HepG2 (cell line): ENCODE results near the gene NRBF2. TPM values are rescaled to one million over a fixed set of nuclear protein-coding genes. Genes with fewer than 3 reads are reported as not detected.

Experiments
- ATAC-seq: fragments of 200-7000 bp; cut with Tn5 transposase; 3 replicates; pipeline ENCODE4 v1.9.1; 2020; ENCODE audit warnings: mild to moderate bottlenecking, moderate library complexity
- BruUV-seq: library from RNA; stranded (reverse); fragments of 400-500 nt; replicated peaks from 2 replicates; lab custom pipeline; 2021; lab: Mats Ljungman, UMichigan
- CTCF ChIA-PET: fragments of 300-600 bp; formaldehyde crosslinking; extraction: SDS; loops from one replicate; lab custom pipeline; 2021; ENCODE audit warnings: low total read pairs, inconsistent platforms, low intra/inter-chr PET ratio; lab: Yijun Ruan, JAX
- POLR2A ChIA-PET: fragments of 350-600 bp; sonication (Branson Sonifier 250); formaldehyde crosslinking; loops from one replicate; lab custom pipeline; 2020; ENCODE audit warnings: antibody characterized with exemption, inconsistent platforms; lab: Yijun Ruan, JAX
- DNase-seq: peaks from one replicate; pipeline ENCODE4 v3.0.0-alpha.2; 2015; ENCODE audit warnings: low spot score
- FAIRE-seq: peaks from 3 replicates; lab custom pipeline; 2011; peaks lifted over from hg19 to GRCh38; lab: Jason Lieb, UNC
- H2AFZ ChIP-seq: one replicate; pipeline ENCODE4 v1.6.1; 2011; ENCODE audit warnings: low read length, inconsistent platforms
- H3K27ac ChIP-seq: fragments of 300-600 bp; 3 replicates; pipeline ENCODE4 v1.8.0; 2011; ENCODE audit warnings: mixed run types, mild to moderate bottlenecking, mixed read lengths, low read length, inconsistent platforms; ENCODE audit not compliant: insufficient read depth; ENCODE audit errors: extremely low read length
- H3K27me3 ChIP-seq, 2 experiments: fragments of 200-600 bp in 1 of 2; 2 replicates in 1 of 2; 3 replicates in 1 of 2; pipeline versions ENCODE4 v1.6.0 to v1.8.0; 2011; ENCODE audit warnings: low read length in 2 of 2, mild to moderate bottlenecking in 2 of 2, moderate library complexity in 2 of 2, inconsistent platforms in 1 of 2; ENCODE audit not compliant: insufficient read depth in 2 of 2, control insufficient read depth in 1 of 2
- H3K36me3 ChIP-seq, 2 experiments: fragments of 200-600 bp in 1 of 2; replicated peaks in 1 of 2; 2 replicates in 1 of 2; 3 replicates in 1 of 2; pipeline versions ENCODE4 v1.5.1 to v1.8.0; 2011; ENCODE audit warnings: low read length in 2 of 2, inconsistent platforms in 1 of 2; ENCODE audit not compliant: insufficient read depth in 2 of 2, control insufficient read depth in 1 of 2
- H3K4me1 ChIP-seq: 2 replicates; pipeline ENCODE4 v1.5.1; 2012; ENCODE audit warnings: low read length, inconsistent platforms; ENCODE audit not compliant: insufficient read depth
- H3K4me2 ChIP-seq: 2 replicates; pipeline ENCODE4 v1.6.0; 2011; ENCODE audit warnings: low read depth, low read length, inconsistent platforms
- H3K4me3 ChIP-seq, 3 experiments: fragments of 200-600 bp in 1 of 3; sonication (generic), shearing (Covaris generic) in 1 of 3; replicated peaks in 1 of 3; 2 replicates each; pipeline ENCODE4 v1.5.1; 2011 to 2016; ENCODE audit warnings: low read length in 3 of 3, inconsistent platforms in 2 of 3, low read depth in 2 of 3, mild to moderate bottlenecking in 2 of 3, control low read depth in 1 of 3, mixed read lengths in 1 of 3; ENCODE audit not compliant: insufficient read depth in 1 of 3
- H3K79me2 ChIP-seq: one replicate; pipeline ENCODE4 v1.6.1; 2011; ENCODE audit warnings: low read length, inconsistent platforms; ENCODE audit not compliant: insufficient read depth
- H3K9ac ChIP-seq: 2 replicates; pipeline ENCODE4 v1.6.0; 2011; ENCODE audit warnings: mild to moderate bottlenecking, low read depth, low read length, inconsistent platforms; ENCODE audit not compliant: insufficient read depth
- H3K9me3 ChIP-seq: 2 replicates; pipeline ENCODE4 v1.5.1; 2012; ENCODE audit warnings: mild to moderate bottlenecking, low read length
- H4K20me1 ChIP-seq: 2 replicates; pipeline ENCODE4 v1.6.0; 2011; ENCODE audit warnings: inconsistent platforms, mild to moderate bottlenecking, low read length, moderate library complexity; ENCODE audit not compliant: insufficient read depth
- ARHGAP35 ChIP-seq: sonication (generic); formaldehyde crosslinking; IDR thresholded peaks from 2 replicates; pipeline ENCODE4 v1.9.0; 2022; ENCODE audit warnings: mild to moderate bottlenecking, inconsistent platforms, moderate library complexity, missing genetic modification reagents, borderline replicate concordance
- BRD4 ChIP-seq: sonication (generic); formaldehyde crosslinking; IDR thresholded peaks from 2 replicates; pipeline ENCODE4 v1.4.0; 2020; ENCODE audit warnings: missing genetic modification reagents
- CBFB ChIP-seq: sonication (generic); formaldehyde crosslinking; IDR thresholded peaks from 2 replicates; pipeline ENCODE4 v1.4.0; 2020; ENCODE audit warnings: missing genetic modification reagents
- CHD4 ChIP-seq: fragments of 200-600 bp; sonication (generic); IDR thresholded peaks from 2 replicates; pipeline ENCODE4 v1.7.0; 2017; ENCODE audit warnings: mild to moderate bottlenecking, low read length, borderline replicate concordance
- EZH2 ChIP-seq: conservative IDR thresholded peaks from 2 replicates; pipeline ENCODE4 v1.6.1; 2012; ENCODE audit warnings: mild to moderate bottlenecking, low read depth, low read length, moderate library complexity
- GPN1 ChIP-seq: sonication (generic); formaldehyde crosslinking; IDR thresholded peaks from 2 replicates; pipeline ENCODE4 v1.5.1; 2020; ENCODE audit warnings: missing genetic modification reagents, borderline replicate concordance
- MAFK ChIP-seq, 2 experiments: IDR thresholded peaks in 1 of 2; conservative IDR thresholded peaks in 1 of 2; 2 replicates each; pipeline ENCODE4 v1.6.1; 2011; ENCODE audit warnings: improper control_type of control experiment in 2 of 2, low read length in 2 of 2
- MBNL3 ChIP-seq: fragments of 250-450 bp; sonication (Bioruptor Pico); conservative IDR thresholded peaks from 2 replicates; pipeline ENCODE4 v1.8.0; 2022; ENCODE audit warnings: mild to moderate bottlenecking, inconsistent platforms
- PAF1 ChIP-seq: IDR thresholded peaks from 2 replicates; pipeline ENCODE4 v1.6.1; 2016; ENCODE audit warnings: missing genetic modification reagents, missing compliant biosample characterization
- PAX8 ChIP-seq: sonication (generic); formaldehyde crosslinking; IDR thresholded peaks from 2 replicates; pipeline ENCODE4 v1.8.0; 2022; ENCODE audit warnings: mild to moderate bottlenecking, missing genetic modification reagents, borderline replicate concordance
- RBM22 ChIP-seq: fragments of 200-400 bp; formaldehyde crosslinking; optimal IDR thresholded peaks from 2 replicates; pipeline ENCODE3; 2017; ENCODE audit warnings: mild to moderate bottlenecking, low read length, moderate library complexity
- ZNF577 ChIP-seq: sonication (generic); formaldehyde crosslinking; IDR thresholded peaks from 2 replicates; pipeline ENCODE4 v1.4.0; 2020; ENCODE audit warnings: mild to moderate bottlenecking, low read depth, missing genetic modification reagents, borderline replicate concordance
- ZSCAN30 ChIP-seq: sonication (generic); formaldehyde crosslinking; IDR thresholded peaks from 2 replicates; pipeline ENCODE4 v1.5.0; 2020; ENCODE audit warnings: mild to moderate bottlenecking, missing genetic modification reagents
- WGBS: methylation state at CpG from one replicate; pipeline ENCODE4 v1.1.6; 2017; ENCODE audit warnings: low lambda C conversion rate; 5-methylcytosine and 5-hydroxymethylcytosine counted together
- in situ Hi-C: cut with HindIII; loops from 2 replicates; pipeline ENCODE4 v1.10.0; 2017; ENCODE audit warnings: low pct_unique_long_range_greater_than_20kb; ENCODE audit not compliant: extremely low pct_ligation_motif_present
- intact Hi-C: fragments of 100-400 bp; cut with micrococcal nuclease; formaldehyde crosslinking; loops from one replicate; pipeline ENCODE4 v1.10.0; 2022; ENCODE audit not compliant: unreplicated experiment
- polyA plus RNA-seq, 8 experiments: library from polyadenylated mRNA; depleted of rRNA in 3 of 8; stranded (reverse) in 7 of 8; unstranded in 1 of 8; fragments of >200 nt; fragmentation: Illumina TruSeq in 4 of 8; extraction: Trizol in 4 of 8; gene quantifications; 2 replicates each; pipeline versions ENCODE4 v1.2.1 to v1.2.3, GENCODE V29; 2011 to 2016; ENCODE audit warnings: low read depth in 4 of 8, missing spikeins in 1 of 8, mixed read lengths in 1 of 8; ENCODE audit not compliant: insufficient read depth in 1 of 8
- total RNA-seq, 5 experiments: library from RNA; depleted of rRNA; stranded (reverse); fragments of >200 nt; fragmentation: Illumina TruSeq; extraction: Trizol; gene quantifications; 2 replicates each; pipeline ENCODE4 v1.2.3, GENCODE V29; 2016; ENCODE audit warnings: low read depth in 1 of 5
- TF ChIP-seq, protein P1 (sequence below): sonication (generic); formaldehyde crosslinking; IDR thresholded peaks from 2 replicates; pipeline ENCODE4 v1.4.0; 2020; ENCODE audit warnings: mild to moderate bottlenecking, low read depth, missing genetic modification reagents
- TF ChIP-seq, protein P2 (sequence below): IDR thresholded peaks from 2 replicates; pipeline ENCODE4 v1.6.1; 2012; ENCODE audit warnings: low read depth, low read length, improper control_type of control experiment
- TF ChIP-seq, protein P3 (sequence below): sonication (generic); formaldehyde crosslinking; IDR thresholded peaks from 2 replicates; pipeline ENCODE4 v1.8.1; 2023; ENCODE audit warnings: missing genetic modification reagents, inconsistent platforms, borderline replicate concordance

The NRBF2 gene
- total and polyA plus RNA-seq, 2 of the 13 experiments (the other 11 are each of a cell fraction or from before 2014, with no cell fraction given) = 20.0 to 28.4 TPM

DNA sequence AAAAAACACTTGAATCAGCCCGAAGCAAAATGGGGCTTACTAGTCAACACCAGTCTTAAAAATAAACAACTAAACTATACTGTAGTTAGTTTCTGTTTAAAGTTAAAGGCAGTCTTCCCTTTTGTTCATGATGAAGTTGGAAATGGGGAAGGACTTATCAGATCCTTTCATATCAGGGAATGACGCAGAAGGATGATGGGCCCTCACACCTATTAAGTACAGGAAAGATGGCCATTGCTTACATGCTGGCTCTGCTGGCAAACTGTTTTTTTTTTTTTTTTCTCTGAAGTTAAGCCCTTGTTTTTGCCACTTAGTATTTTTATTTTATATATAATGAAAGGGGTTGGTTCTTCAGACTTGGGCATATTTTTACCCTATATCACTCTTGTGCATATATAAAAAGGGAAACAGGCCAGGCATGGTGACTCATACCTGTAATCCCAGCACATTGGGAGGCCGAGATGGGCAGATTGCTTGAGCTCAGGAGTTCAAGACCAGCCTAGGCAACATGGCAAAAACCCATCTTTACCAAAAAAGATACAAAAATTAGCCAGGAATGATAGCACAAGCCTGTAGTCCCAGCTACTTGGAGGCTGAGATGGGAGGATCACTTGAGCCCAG is 16.6 kb upstream of the NRBF2 start:
- no TSS peak for BruUV-seq
- Histone ChIP-seq H4K20me1 (no peaks in the 10 kb centered on the region), H2AFZ (no peak overlapping the region), H3K4me3 (no peak overlapping the region), H3K4me1 (peaks cover 28% of the 10 kb centered on the region), H3K9me3 (no peaks in the 10 kb centered on the region), H3K27me3 (no peaks in the 10 kb centered on the region; a peak in 1 of 5 replicates), H3K36me3 (no peaks in the 10 kb centered on the region), H3K4me2 (no peak overlapping the region), H3K79me2 (no peaks in the 10 kb centered on the region), H3K9ac (no peak overlapping the region), H3K27ac (no peak overlapping the region)
- no peak for TF ChIP-seq CBFB (CRISPR knock-in tag)
- TF ChIP-seq MAFK (conservative IDR thresholded peaks at IDR 0.05 in 1 of 2, IDR thresholded peaks at IDR 0.05 in 1 of 2; ENCODE audit: low read length in 2 of 2) = no peak
- no peak for TF ChIP-seq GPN1
- no peak for TF ChIP-seq EZH2
- no peak for TF ChIP-seq BRD4 (CRISPR knock-in tag)
- in situ Hi-C loops (no loop called here), intact Hi-C loops (no loop called here)
- ChIA-PET POLR2A (interaction anchor here (0.8 to 3.5 kb wide), 2 partner anchors 13 to 17 kb away, joined by 3 to 32 read pairs; partner anchors contain the start of gene NRBF2), CTCF (no interaction called here)
- DNase-seq (no peak), ATAC-seq (no peak), FAIRE-seq (no peak)
- 75% methylated on average over 3 of the region's 3 CpGs for WGBS

DNA sequence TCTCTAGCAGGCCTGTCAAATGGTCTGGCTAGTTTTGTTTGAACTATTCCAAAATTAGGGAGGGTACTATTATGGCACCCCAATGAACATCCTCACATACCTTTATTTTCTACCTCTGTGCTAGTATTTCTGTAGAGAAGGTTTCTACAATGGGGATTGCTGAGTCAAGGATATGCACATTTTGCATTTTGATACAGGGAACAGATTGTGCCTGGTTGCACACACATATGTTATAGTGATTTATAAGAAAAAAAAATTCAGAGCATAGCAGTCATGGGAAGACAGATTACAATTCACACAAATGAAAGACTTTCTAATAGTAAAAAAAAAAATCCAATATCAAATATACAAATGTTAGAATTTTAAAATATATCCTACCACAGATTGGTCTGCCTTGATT is 14.1 kb upstream of the NRBF2 start:
- Histone ChIP-seq H3K9me3 (no peaks in the 10 kb centered on the region), H3K4me3 (no peak overlapping the region), H4K20me1 (no peaks in the 10 kb centered on the region), H2AFZ (no peak overlapping the region), H3K9ac (no peak overlapping the region), H3K79me2 (no peaks in the 10 kb centered on the region), H3K27me3 (no peaks in the 10 kb centered on the region), H3K4me1 (peaks cover 23% of the 10 kb centered on the region), H3K27ac (no peak overlapping the region), H3K36me3 (no peaks in the 10 kb centered on the region), H3K4me2 (no peak overlapping the region)
- in situ Hi-C loops (no loop called here), intact Hi-C loops (no loop called here)
- no peak for FAIRE-seq
- no peak for ATAC-seq
- POLR2A ChIA-PET = no interaction called here
- no TSS peak for BruUV-seq
- CTCF ChIA-PET = no interaction called here
- DNase-seq = no peak
- TF ChIP-seq ZSCAN30 (CRISPR knock-in tag) (no peak), ZNF577 (no peak), CHD4 (no peak), RBM22 (no peak), PAF1 (no peak), MBNL3 (CRISPR knock-in tag) (no peak), PAX8 (CRISPR knock-in tag) (no peak), ARHGAP35 (CRISPR knock-in tag) (no peak)
- TF ChIP-seq, protein P1, sequence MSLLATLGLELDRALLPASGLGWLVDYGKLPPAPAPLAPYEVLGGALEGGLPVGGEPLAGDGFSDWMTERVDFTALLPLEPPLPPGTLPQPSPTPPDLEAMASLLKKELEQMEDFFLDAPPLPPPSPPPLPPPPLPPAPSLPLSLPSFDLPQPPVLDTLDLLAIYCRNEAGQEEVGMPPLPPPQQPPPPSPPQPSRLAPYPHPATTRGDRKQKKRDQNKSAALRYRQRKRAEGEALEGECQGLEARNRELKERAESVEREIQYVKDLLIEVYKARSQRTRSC (CRISPR knock-in tag) = no peak
- TF ChIP-seq, protein P2, sequence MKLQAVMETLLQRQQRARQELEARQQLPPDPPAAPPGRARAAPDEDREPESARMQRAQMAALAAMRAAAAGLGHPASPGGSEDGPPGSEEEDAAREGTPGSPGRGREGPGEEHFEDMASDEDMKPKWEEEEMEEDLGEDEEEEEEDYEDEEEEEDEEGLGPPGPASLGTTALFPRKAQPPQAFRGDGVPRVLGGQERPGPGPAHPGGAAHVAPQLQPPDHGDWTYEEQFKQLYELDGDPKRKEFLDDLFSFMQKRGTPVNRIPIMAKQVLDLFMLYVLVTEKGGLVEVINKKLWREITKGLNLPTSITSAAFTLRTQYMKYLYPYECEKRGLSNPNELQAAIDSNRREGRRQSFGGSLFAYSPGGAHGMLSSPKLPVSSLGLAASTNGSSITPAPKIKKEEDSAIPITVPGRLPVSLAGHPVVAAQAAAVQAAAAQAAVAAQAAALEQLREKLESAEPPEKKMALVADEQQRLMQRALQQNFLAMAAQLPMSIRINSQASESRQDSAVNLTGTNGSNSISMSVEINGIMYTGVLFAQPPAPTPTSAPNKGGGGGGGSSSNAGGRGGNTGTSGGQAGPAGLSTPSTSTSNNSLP = no peak
- TF ChIP-seq, protein P3, sequence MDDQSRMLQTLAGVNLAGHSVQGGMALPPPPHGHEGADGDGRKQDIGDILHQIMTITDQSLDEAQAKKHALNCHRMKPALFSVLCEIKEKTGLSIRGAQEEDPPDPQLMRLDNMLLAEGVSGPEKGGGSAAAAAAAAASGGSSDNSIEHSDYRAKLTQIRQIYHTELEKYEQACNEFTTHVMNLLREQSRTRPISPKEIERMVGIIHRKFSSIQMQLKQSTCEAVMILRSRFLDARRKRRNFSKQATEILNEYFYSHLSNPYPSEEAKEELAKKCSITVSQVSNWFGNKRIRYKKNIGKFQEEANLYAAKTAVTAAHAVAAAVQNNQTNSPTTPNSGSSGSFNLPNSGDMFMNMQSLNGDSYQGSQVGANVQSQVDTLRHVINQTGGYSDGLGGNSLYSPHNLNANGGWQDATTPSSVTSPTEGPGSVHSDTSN = no peak
